Heart right ventricle (tissue), 16 donors: ENCODE data around the gene DAPL1. TPM values are rescaled to one million over a fixed set of nuclear protein-coding genes. Genes with fewer than 3 reads are reported as not detected.

Experiments used
- ATAC-seq, 8 donors: fragments of 200-7000 bp; cut with Tn5 transposase; one replicate each; pipeline ENCODE4 v1.9.1; 2020; ENCODE audit warnings: mild to moderate bottlenecking in 8 of 8, moderate library complexity in 8 of 8, moderate number of reproducible peaks in 1 of 8
- DNase-seq, 2 donors: peaks; one replicate each; pipeline ENCODE4 v3.0.0-alpha.2; 2020
- H3K27ac ChIP-seq, 10 donors: fragments of 200-600 bp; sonication (generic) in 2 of 10; one replicate each; pipeline versions ENCODE4 v1.5.0 to v1.8.0; 2020 to 2022; ENCODE audit warnings: mild to moderate bottlenecking in 3 of 10
- H3K27me3 ChIP-seq, 7 donors: fragments of 200-600 bp; one replicate each; pipeline ENCODE4 v1.8.0; 2021 to 2022; ENCODE audit warnings: mild to moderate bottlenecking in 2 of 7
- H3K36me3 ChIP-seq, 9 donors: fragments of 200-600 bp; sonication (generic) in 1 of 9; one replicate each; pipeline versions ENCODE4 v1.5.0 to v1.8.0; 2020 to 2022; ENCODE audit warnings: mild to moderate bottlenecking in 2 of 9
- H3K4me1 ChIP-seq, 9 donors: fragments of 200-600 bp; sonication (generic) in 1 of 9; one replicate each; pipeline versions ENCODE4 v1.5.0 to v1.8.0; 2020 to 2022; ENCODE audit warnings: mild to moderate bottlenecking in 4 of 9
- H3K4me3 ChIP-seq, 10 donors: fragments of 200-600 bp; sonication (generic) in 2 of 10; one replicate each; pipeline versions ENCODE4 v1.5.0 to v1.8.0; 2020 to 2022; ENCODE audit warnings: mild to moderate bottlenecking in 7 of 10, moderate library complexity in 2 of 10
- H3K9me3 ChIP-seq, 11 donors: fragments of 200-600 bp in 10 of 11; sonication (generic) in 2 of 11; one replicate each; pipeline versions ENCODE4 v1.5.0 to v1.8.0; 2013 to 2022; ENCODE audit warnings: mild to moderate bottlenecking in 2 of 11, control low read depth in 1 of 11, moderate library complexity in 1 of 11
- WGBS, 2 donors: extraction: QIAGEN DNeasy Blood & Tissue Kit; methylation state at CpG; one replicate each; pipeline ENCODE4 v1.1.7; 2013; ENCODE audit warnings: inconsistent platforms in 1 of 2; 5-methylcytosine and 5-hydroxymethylcytosine counted together
- intact Hi-C, 10 donors: fragments of 100-400 bp; cut with DNase I; formaldehyde crosslinking; loops; one replicate each; pipeline versions ENCODE4 v1.11.1 to v1.14.2; 2022
- polyA plus RNA-seq, 2 donors: library from polyadenylated mRNA; stranded (reverse); fragments of 200-250 nt; gene quantifications; one replicate each; pipeline ENCODE4 v1.2.3, GENCODE V29; 2013
- total RNA-seq, 10 donors: library from RNA; stranded (reverse); fragmentation: NEBNext Ultra II Directional in 3 of 10; extraction: Animal tissue kit (Norgen Biotek cat#: 25700) in 3 of 10; gene quantifications; one replicate each; pipeline versions ENCODE4 v1.2.1 to v1.2.4, GENCODE V29; 2021 to 2023
- TF ChIP-seq, protein P1 (sequence below), 9 donors: fragments of 200-600 bp; sonication (generic) in 2 of 9; IDR thresholded peaks; one replicate each; pipeline versions ENCODE4 v1.5.0 to v1.8.0; 2021 to 2022; ENCODE audit warnings: antibody characterized with exemption in 9 of 9, mild to moderate bottlenecking in 5 of 9, moderate library complexity in 1 of 9
- donor health status: Arrhythmogenic right ventricular cardiomyopathy.
- donor health status: ischemic (EF 13 %, LVEDD 7.1; RV severe dilation, severe dysfunction).
- donor health status: healthy with polysubstance abuse.
- donor health status: DM: no; HTN: yes; CAD: no.
- donor health status: DM: no; HTN: no; CAD: no.
- donor health status: ischemic (EF 25% LVEDD 6.9; RV normal size, moderate dysfunction).
- donor health status: ischemic (EF 25% LVEDD 5.7; RV mildly dilated, moderate dysfunction).
- donor health status: healthy.
- donor health status: DM: yes; HTN: yes; CAD: no.
- donor health status: Ischemic cardiomyopathy.
- donor health status: ischemic (EF 35%, LVEDD 5.7; RV mildly dilated, moderate dysfunction).
- donor health status: nonischemic (EF 11% LVEDD 7.7; RV severe dilation, severe dysfunction).
- donor health status: DM: yes; HTN: yes; CAD: no.
- donor health status: PGD.
- donor health status: ischemic (EF 29% LVEDD 5.4; RV normal size, mild dysfunction).
- donor health status: nonischemic (EF 23%, LVEDD 6.1; RV moderate dilation, normal function).

DAPL1 gene
- total and polyA plus RNA-seq, 12 donors: 0.87 TPM; not detected in 11

DNA sequence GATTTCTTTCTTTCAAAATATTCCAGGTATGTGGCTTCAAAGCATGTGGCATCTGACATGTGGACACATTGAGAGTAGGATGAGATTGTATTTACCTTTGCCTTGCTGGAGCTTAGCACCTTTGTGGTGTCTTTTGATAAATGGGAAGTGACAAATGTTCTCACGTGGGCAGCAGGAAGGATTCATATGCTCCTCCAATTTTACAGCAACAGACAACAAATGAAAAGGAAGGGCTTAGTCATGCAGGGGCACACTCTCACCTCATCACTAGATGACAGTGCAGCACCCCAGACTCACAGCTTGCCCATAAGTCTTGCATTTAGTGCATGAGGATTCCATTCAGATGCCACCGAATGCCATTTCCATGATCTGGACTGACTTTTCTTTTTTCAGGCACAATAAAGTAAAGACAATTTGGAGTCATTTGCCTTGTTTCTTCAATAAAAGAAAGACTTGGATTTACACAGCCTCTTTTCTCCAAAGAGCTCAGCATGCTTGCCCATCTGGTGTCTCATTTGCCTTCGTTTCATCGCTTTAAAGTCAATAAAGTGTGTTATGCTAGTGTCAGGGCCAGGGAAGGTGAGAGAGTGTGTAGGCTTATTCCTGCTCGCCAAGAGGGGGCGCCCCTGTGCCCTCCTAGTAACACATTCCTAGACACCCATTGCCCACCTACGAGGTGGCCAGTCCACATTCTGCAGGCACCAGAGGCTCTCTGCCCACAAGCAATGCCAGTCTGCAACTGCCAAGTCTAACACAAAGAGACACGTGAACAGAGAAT lies 39.6 kb upstream of the DAPL1 start:
- WGBS, 2 donors: 58 to 65% methylated on average over 8 of the region's 8 CpGs
- no peak overlapping the region for H3K4me3 ChIP-seq
- H3K27me3 ChIP-seq: no peaks in the 10 kb centered on the region
- peaks cover 0 to 15% (median 9%) of the 10 kb centered on the region in 9 donors for H3K4me1 ChIP-seq
- intact Hi-C loops: loop anchor here in 1 of 10 donors (2.0 kb wide), 1 partner anchor 721 kb away; no protein-coding TSS in a partner anchor
- ATAC-seq (no peak), DNase-seq (no peak)
- peaks cover 0 to 10% (median 0%) of the 10 kb centered on the region in 11 donors for H3K9me3 ChIP-seq
- no peak overlapping the region for H3K27ac ChIP-seq
- TF ChIP-seq, protein P1, sequence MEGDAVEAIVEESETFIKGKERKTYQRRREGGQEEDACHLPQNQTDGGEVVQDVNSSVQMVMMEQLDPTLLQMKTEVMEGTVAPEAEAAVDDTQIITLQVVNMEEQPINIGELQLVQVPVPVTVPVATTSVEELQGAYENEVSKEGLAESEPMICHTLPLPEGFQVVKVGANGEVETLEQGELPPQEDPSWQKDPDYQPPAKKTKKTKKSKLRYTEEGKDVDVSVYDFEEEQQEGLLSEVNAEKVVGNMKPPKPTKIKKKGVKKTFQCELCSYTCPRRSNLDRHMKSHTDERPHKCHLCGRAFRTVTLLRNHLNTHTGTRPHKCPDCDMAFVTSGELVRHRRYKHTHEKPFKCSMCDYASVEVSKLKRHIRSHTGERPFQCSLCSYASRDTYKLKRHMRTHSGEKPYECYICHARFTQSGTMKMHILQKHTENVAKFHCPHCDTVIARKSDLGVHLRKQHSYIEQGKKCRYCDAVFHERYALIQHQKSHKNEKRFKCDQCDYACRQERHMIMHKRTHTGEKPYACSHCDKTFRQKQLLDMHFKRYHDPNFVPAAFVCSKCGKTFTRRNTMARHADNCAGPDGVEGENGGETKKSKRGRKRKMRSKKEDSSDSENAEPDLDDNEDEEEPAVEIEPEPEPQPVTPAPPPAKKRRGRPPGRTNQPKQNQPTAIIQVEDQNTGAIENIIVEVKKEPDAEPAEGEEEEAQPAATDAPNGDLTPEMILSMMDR (IDR thresholded peaks at IDR 0.05): peak in 5 of 9 donors; percentile 8 to 37 (median 29)
- H3K36me3 ChIP-seq: no peaks in the 10 kb centered on the region

DNA sequence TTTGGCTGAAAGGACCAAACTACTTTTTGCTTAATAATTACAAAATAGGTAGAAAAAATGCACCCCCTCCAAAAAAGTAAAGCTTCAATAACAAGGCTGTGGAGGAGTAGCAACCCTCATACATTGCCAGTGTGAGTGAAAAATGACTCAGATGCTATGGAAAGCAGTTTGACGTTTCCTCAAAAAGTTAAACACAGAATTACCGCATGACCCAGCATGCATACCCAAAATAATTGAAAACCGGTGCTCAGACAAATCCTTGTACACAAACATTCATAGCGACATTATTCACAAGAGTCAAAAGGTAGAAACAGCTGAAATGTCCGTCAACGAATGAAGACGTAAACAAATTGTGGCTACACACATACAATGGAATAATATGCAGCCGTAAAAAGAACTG lies 38.8 kb upstream of the DAPL1 start:
- Histone ChIP-seq H3K4me3 (no peak overlapping the region), H3K36me3 (no peaks in the 10 kb centered on the region), H3K27ac (no peak overlapping the region), H3K9me3 (peaks cover 0 to 10% (median 0%) of the 10 kb centered on the region in 11 donors), H3K4me1 (peaks cover 0 to 21% (median 10%) of the 10 kb centered on the region in 9 donors), H3K27me3 (no peaks in the 10 kb centered on the region)
- DNase-seq (no peak), ATAC-seq (no peak)
- WGBS, 2 donors: 90 to 97% methylated on average over 8 of the region's 8 CpGs
- intact Hi-C loops: no loop called here
- TF ChIP-seq, protein P1 (IDR thresholded peaks at IDR 0.05): no peak

DNA sequence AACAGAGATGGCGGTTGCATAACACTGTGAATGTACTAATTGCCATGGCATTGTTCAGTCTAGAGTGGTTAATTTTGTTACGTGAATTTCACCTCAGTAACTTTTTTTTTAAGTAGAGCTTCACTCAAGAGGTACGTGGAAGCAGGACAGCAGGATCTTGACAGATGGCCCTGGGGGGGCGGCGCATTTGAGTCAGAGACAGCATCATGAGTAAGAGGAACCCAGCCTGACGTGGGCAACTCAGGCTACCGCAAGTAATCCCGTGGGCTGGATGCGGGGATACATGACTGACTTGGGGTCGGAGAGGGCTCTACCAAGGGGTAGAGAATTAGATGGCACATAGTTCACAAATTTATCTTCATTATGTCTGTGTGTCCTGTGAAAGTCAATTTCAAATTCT lies 38.1 kb upstream of the DAPL1 start:
- TF ChIP-seq, protein P1 (IDR thresholded peaks at IDR 0.05): no peak
- H3K9me3 ChIP-seq: peaks cover 0 to 10% (median 0%) of the 10 kb centered on the region in 11 donors
- intact Hi-C loops: no loop called here
- no peaks in the 10 kb centered on the region for H3K36me3 ChIP-seq
- ATAC-seq (no peak), DNase-seq (no peak)
- no peaks in the 10 kb centered on the region for H3K27me3 ChIP-seq
- no peak overlapping the region for H3K4me3 ChIP-seq
- 85 to 95% methylated on average over 10 of the region's 10 CpGs for WGBS, 2 donors
- no peak overlapping the region for H3K27ac ChIP-seq
- H3K4me1 ChIP-seq: peaks cover 0 to 21% (median 10%) of the 10 kb centered on the region in 9 donors

DNA sequence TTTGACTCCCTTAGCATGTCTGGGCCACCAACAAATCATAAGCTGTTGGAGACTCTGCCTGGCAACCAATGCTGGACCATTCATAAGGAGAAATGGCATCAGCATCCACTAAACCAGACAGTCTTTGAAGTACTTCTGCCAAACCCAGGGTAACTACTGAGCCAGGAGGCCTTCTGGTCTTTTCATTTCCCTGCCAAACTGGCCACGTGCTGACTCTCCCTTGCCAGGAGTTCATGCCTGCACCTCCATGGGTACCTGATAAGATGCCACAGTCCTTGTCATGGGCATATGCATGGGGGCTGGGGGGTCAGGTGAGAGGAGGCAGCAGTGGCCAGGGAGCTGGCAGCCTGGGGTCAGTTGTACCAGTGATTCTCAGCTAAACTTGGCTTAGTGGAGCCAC lies 34.2 kb upstream of the DAPL1 start:
- Histone ChIP-seq H3K27ac (no peak overlapping the region), H3K4me3 (no peak overlapping the region), H3K36me3 (no peaks in the 10 kb centered on the region), H3K9me3 (peaks cover 0 to 10% (median 0%) of the 10 kb centered on the region in 11 donors), H3K27me3 (no peaks in the 10 kb centered on the region), H3K4me1 (peaks cover 0 to 8% (median 0%) of the 10 kb centered on the region in 9 donors)
- intact Hi-C loops: no loop called here
- ATAC-seq (peak; percentile 36 to 91 (median 75)), DNase-seq (peak in 1 of 2 donors; percentile 62)
- TF ChIP-seq, protein P1 (IDR thresholded peaks at IDR 0.05): no peak
- 24 to 35% methylated on average over 1 of the region's 1 CpG for WGBS, 2 donors
